Measurements from ENCODE around the gene BACE1-AS. TPM values are rescaled to one million over a fixed set of nuclear protein-coding genes. Genes with fewer than 3 reads are reported as not detected.

The BACE1-AS gene
- total RNA-seq, 4 donors from 2014 or later = 7.5 to 12.1 (median 8.0) TPM

- TF ChIP-seq CTCF (IDR thresholded peaks at IDR 0.05; ENCODE audit: low read depth) = no peak
These were observed 31.7 kb upstream of the BACE1-AS start for GRCh38 chr11:117259417-117259816.

- TF ChIP-seq CTCF (IDR thresholded peaks at IDR 0.05; ENCODE audit: low read depth) = no peak
These were observed 25.4 kb upstream of the BACE1-AS start for GRCh38 chr11:117265745-117266144.

DNA sequence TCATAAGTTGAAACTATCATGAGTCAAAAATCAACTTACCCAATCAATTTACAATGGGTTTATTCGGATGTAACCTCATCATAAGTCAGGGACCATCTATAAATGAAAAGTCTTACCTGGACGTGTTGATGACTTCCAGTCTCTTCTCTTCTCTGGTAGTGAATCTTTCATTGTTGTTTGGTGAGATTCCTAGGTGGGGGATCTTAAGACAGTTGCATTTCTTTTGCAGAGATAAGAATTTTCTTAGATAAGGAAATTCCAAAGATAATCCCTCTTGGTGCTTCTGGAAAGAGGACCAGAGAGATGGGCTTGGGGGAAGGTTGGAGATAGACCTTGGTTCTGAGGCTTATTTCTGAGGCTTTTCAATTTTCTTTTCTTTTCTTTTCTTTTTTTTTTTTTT lies 21.3 kb upstream of the BACE1-AS start:
- no peak for TF ChIP-seq CTCF (IDR thresholded peaks at IDR 0.05; ENCODE audit: low read depth)

DNA sequence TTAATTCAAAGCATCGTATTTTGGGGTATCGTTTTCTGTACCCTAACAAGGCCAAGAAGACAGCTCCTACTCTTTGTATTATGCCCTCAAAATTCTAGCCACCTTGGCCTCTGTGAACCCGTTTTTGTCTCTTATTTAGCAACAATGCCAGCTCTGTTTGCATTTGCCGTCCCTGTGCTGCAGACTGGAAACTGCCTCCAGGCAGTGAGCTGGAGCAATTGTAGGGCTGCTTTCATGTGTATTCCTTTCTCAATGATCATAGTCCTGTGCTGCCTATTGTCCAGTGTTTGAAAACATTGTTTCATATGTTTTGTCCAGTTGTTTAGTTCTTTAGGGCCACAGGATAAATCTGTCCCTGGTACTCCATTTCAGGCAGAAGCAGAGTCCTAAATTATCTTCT lies 19.9 kb upstream of the BACE1-AS start:
- no peak for TF ChIP-seq CTCF (IDR thresholded peaks at IDR 0.05; ENCODE audit: low read depth)

- TF ChIP-seq CTCF (IDR thresholded peaks at IDR 0.05; ENCODE audit: low read depth) = no peak
These were observed 17.4 kb upstream of the BACE1-AS start for GRCh38 chr11:117273550-117274289.

GRCh38 chr11:117278347-117278746 lies 12.8 kb upstream of the BACE1-AS start:
- TF ChIP-seq CTCF (IDR thresholded peaks at IDR 0.05; ENCODE audit: low read depth) = no peak

DNA sequence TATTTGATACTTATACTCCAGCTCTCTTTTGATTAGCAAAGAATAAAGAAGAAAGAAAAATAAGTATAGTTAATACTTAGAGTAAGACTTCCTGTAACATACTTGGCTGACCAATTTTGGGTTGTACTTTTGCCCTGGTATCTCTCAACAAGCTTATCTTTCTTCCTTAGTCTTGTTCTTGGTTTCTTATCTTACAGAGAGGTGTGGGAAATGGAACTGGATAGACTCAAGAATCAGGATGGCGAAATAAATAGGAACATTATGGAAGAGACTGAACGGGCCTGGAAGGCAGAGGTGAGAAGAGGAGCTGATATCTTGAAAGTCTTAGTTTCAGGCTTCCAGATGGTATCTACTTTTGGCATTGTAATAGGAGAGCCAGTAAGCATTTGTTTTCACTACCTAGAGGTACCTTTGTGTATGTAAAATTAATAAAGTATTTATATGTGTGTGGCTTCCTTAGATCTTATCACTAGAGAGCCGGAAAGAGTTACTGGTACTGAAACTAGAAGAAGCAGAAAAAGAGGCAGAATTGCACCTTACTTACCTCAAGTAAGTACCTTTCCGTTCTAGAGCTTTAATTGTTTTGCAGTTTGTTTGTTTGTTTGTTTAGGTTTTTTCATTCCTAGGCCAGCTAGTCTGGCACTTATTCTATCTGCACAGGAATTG lies 11.3 kb upstream of the BACE1-AS start:
- no peak for TF ChIP-seq CTCF (IDR thresholded peaks at IDR 0.05; ENCODE audit: low read depth)
